ENCODE data around the gene DMTF1. TPM values are rescaled to one million over a fixed set of nuclear protein-coding genes. Genes with fewer than 3 reads are reported as not detected.
"Not testable (repeated sequence)": the region's sequence is repeated elsewhere in the genome, so short reads cannot be mapped to it uniquely, and the experiment has no call there.

Gene DMTF1
- total and polyA plus RNA-seq, 4 experiments from 2014 or later: 13.2 to 183 (median 101) TPM

DNA sequence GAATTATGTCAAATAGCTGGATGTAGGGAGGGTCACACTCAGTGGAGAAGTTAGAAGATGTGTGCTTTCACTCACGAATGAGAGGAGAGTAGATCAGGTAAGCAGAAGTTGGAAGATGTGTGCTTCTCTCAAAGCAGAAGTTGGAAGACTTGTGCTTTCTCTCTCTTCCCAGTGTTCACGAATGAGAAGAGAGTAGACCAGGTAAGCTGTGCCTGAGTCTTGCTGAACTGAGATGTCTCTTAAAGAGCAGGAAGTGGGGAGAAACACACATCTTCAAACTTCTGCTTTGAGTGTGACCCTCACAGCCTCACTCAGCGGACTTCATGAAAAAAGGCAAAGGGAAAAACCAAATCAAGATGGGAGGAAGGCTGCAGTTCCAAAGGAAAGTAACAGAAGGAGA lies 74.2 kb downstream of the DMTF1 start:
- peaks cover 0 to 3% of the 10 kb centered on the region in 2 donors for H3K27me3 Mint-ChIP-seq
- H3K4me3 Mint-ChIP-seq: no peak overlapping the region
- no peak overlapping the region for H3K4me3 ChIP-seq (ENCODE audit: low read length in 2 of 2)
- CTCF ChIA-PET (ENCODE audit: partially characterized antibody): interaction anchor here (2.1 kb wide), 1 partner anchor 10 kb away, joined by 5 read pairs; no protein-coding TSS in a partner anchor
- no peaks in the 10 kb centered on the region for H3K36me3 ChIP-seq (ENCODE audit: insufficient read depth, low read length)
- POLR2A ChIA-PET (ENCODE audit: partially characterized antibody): interaction anchor here (1.0 kb wide), 1 partner anchor 14 kb away, joined by 3 read pairs; no protein-coding TSS in a partner anchor
- H3K27me3 ChIP-seq (ENCODE audit: insufficient read depth, low read length): no peaks in the 10 kb centered on the region
- intact Hi-C loops (cut with micrococcal nuclease): no loop called here
- no peaks in the 10 kb centered on the region for H3K9me3 Mint-ChIP-seq
- peaks cover 0 to 3% of the 10 kb centered on the region in 2 donors for H3K36me3 Mint-ChIP-seq
- H3K9me3 ChIP-seq (ENCODE audit: control insufficient read depth in 1 of 2, low read length in 2 of 2): no peaks in the 10 kb centered on the region
- DNase-seq: no peak
- no peak overlapping the region for H3K27ac ChIP-seq (ENCODE audit: low read depth, low read length)
- no peaks in the 10 kb centered on the region for H3K4me1 ChIP-seq (ENCODE audit: insufficient read depth, low read length)
- no peaks in the 10 kb centered on the region for H3K4me1 Mint-ChIP-seq
- H3K27ac Mint-ChIP-seq: no peak overlapping the region

DNA sequence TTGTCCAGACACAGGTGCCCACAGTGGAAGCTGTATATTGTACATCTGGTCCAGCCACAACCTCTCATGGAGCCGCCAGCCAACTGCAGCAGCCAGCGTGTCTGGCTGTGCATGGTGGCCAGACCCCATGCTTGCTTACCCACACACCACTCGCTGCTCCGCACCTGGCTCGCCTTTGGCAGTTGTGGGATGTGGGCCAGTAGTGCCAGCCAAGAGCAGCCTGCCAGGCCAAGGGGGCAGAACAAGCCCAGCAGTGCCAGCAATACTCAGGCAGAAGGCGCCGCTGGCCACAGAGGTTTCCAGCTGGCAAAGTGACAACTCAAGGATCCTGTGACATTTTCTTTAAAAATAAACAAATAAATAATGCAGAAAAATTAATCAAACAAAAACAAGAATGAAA lies 79.0 kb downstream of the DMTF1 start:
- H3K27ac ChIP-seq (ENCODE audit: low read depth, low read length): no peak overlapping the region
- Mint-ChIP-seq H3K9me3 (no peaks in the 10 kb centered on the region), H3K4me3 (no peak overlapping the region), H3K27me3 (peaks cover 2% of the 10 kb centered on the region in 2 donors), H3K4me1 (no peaks in the 10 kb centered on the region), H3K36me3 (peaks cover 0 to 3% of the 10 kb centered on the region in 2 donors), H3K27ac (no peak overlapping the region)
- no peaks in the 10 kb centered on the region for H3K4me1 ChIP-seq (ENCODE audit: insufficient read depth, low read length)
- no peaks in the 10 kb centered on the region for H3K27me3 ChIP-seq (ENCODE audit: insufficient read depth, low read length)
- intact Hi-C loops (cut with micrococcal nuclease): no loop called here
- POLR2A ChIA-PET (ENCODE audit: partially characterized antibody): no interaction called here
- no peaks in the 10 kb centered on the region for H3K9me3 ChIP-seq (ENCODE audit: control insufficient read depth in 1 of 2, low read length in 2 of 2)
- H3K4me3 ChIP-seq (ENCODE audit: low read length in 2 of 2): no peak overlapping the region
- no peaks in the 10 kb centered on the region for H3K36me3 ChIP-seq (ENCODE audit: insufficient read depth, low read length)
- CTCF ChIA-PET (ENCODE audit: partially characterized antibody): interaction anchor here (1.1 to 1.3 kb wide), 2 partner anchors 9 to 12 kb away, joined by 3 read pairs; partner anchors contain the start of gene TMEM243
- no peak for DNase-seq

DNA sequence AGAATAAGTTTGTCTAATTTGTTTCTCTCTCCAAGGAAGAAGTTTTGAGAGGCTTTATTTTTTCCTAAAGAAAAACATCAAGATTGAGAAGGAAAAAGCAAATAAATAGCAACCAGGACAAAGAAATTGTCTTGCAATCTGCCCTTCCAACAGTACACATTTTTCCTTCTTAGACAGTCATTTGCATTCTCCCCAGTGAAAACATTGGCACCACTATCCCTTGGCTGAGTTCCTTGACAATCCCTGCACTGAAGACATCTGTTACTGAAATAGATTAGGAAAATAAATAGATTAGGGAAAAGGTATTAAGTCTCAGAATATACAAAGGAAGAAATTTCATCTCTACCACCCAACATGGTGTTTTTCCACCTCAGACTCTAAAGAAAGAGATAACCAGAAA lies 79.5 kb downstream of the DMTF1 start:
- H3K4me1 Mint-ChIP-seq: peaks cover 0 to 1% (median 0%) of the 10 kb centered on the region in 4 donors
- H3K4me1 ChIP-seq (ENCODE audit: insufficient read depth, low read length): no peaks in the 10 kb centered on the region
- H3K27me3 Mint-ChIP-seq: peaks cover 1 to 4% of the 10 kb centered on the region in 2 donors
- no peak overlapping the region for H3K27ac ChIP-seq (ENCODE audit: low read depth, low read length)
- no peaks in the 10 kb centered on the region for H3K27me3 ChIP-seq (ENCODE audit: insufficient read depth, low read length)
- H3K36me3 ChIP-seq (ENCODE audit: insufficient read depth, low read length): no peaks in the 10 kb centered on the region
- peaks cover 0 to 3% of the 10 kb centered on the region in 2 donors for H3K36me3 Mint-ChIP-seq
- CTCF ChIA-PET (ENCODE audit: partially characterized antibody): interaction anchor here (1.3 kb wide), 1 partner anchor 12 kb away, joined by 3 read pairs; the partner anchor contains the start of gene TMEM243
- no peak overlapping the region for H3K27ac Mint-ChIP-seq
- H3K4me3 Mint-ChIP-seq: no peak overlapping the region
- H3K4me3 ChIP-seq (ENCODE audit: low read length in 2 of 2): no peak overlapping the region
- POLR2A ChIA-PET (ENCODE audit: partially characterized antibody): no interaction called here
- H3K9me3 ChIP-seq (ENCODE audit: control insufficient read depth in 1 of 2, low read length in 2 of 2): no peaks in the 10 kb centered on the region
- no peaks in the 10 kb centered on the region for H3K9me3 Mint-ChIP-seq
- intact Hi-C loops (cut with micrococcal nuclease): no loop called here
- no peak for DNase-seq

DNA sequence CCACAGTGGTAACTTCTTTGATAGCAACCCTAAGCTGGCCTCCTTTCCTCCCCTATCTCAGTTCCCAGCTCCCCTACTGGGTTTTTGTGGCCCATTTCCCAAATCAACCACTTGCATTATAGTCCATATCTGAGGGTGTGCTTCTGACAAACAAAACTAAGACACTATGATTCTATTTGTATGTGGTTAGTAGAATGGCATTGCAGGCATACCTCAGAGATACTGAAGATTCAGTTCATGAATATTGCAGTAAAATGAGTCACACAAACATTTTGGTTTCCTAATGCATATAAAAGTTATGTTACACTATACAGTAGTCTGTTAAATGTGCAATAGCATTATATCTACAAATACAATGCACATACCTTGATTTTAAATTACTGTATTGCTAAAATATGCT lies 82.7 kb downstream of the DMTF1 start:
- H3K4me3 Mint-ChIP-seq: no peak overlapping the region
- Histone ChIP-seq H3K4me1 (ENCODE audit: insufficient read depth, low read length) (no peaks in the 10 kb centered on the region), H3K36me3 (ENCODE audit: insufficient read depth, low read length) (no peaks in the 10 kb centered on the region), H3K27me3 (ENCODE audit: insufficient read depth, low read length) (no peaks in the 10 kb centered on the region), H3K4me3 (ENCODE audit: low read length in 2 of 2) (no peak overlapping the region), H3K27ac (ENCODE audit: low read depth, low read length) (no peak overlapping the region), H3K9me3 (ENCODE audit: control insufficient read depth in 1 of 2, low read length in 2 of 2) (no peaks in the 10 kb centered on the region)
- intact Hi-C loops (cut with micrococcal nuclease): no loop called here
- ChIA-PET POLR2A (ENCODE audit: partially characterized antibody) (interaction anchor here (1.5 kb wide), 1 partner anchor 22 kb away, joined by 3 read pairs; no protein-coding TSS in a partner anchor), CTCF (ENCODE audit: partially characterized antibody) (interaction anchor here (0.8 to 1.5 kb wide), 3 partner anchors 45 to 288 kb away, joined by 3 to 6 read pairs (median 3); partner anchors contain the start of gene DMTF1)
- H3K9me3 Mint-ChIP-seq: no peaks in the 10 kb centered on the region
- H3K27me3 Mint-ChIP-seq: peaks cover 4 to 12% of the 10 kb centered on the region in 2 donors
- peaks cover 0 to 5% (median 1%) of the 10 kb centered on the region in 4 donors for H3K4me1 Mint-ChIP-seq
- H3K27ac Mint-ChIP-seq: no peak overlapping the region
- peaks cover 0 to under 1% of the 10 kb centered on the region in 2 donors for H3K36me3 Mint-ChIP-seq
- DNase-seq: no peak

DNA sequence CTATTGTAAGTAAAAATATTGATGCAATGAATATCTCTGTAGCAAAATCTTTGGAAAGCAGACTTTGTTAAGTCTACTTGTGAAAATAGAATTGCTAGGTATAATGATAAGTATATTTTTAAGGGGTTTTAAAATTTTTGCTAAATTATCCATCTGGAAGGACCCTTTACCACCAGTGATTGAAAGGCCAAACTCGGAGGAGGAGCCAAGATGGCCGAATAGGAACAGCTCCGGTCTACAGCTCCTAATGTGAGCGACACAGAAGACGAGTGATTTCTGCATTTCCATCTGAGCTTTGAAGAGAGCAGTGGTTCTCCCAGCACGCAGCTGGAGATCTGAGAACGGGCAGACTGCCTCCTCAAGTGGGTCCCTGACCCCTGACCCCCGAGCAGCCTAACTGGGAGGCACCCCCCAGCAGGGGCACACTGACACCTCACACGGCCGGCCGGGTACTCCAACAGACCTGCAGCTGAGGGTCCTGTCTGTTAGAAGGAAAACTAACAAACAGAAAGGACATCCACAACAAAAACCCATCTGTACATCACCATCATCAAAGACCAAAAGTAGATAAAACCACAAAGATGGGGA lies 86.3 kb downstream of the DMTF1 start:
- H3K4me3 ChIP-seq (ENCODE audit: low read length in 2 of 2); H3K4me3 Mint-ChIP-seq; POLR2A ChIA-PET (ENCODE audit: partially characterized antibody); H3K36me3 ChIP-seq (ENCODE audit: insufficient read depth, low read length); H3K27ac Mint-ChIP-seq; DNase-seq; H3K4me1 ChIP-seq (ENCODE audit: insufficient read depth, low read length); H3K9me3 ChIP-seq (ENCODE audit: control insufficient read depth in 1 of 2, low read length in 2 of 2); H3K36me3 Mint-ChIP-seq; H3K4me1 Mint-ChIP-seq; H3K27me3 ChIP-seq (ENCODE audit: insufficient read depth, low read length); H3K27ac ChIP-seq (ENCODE audit: low read depth, low read length); H3K9me3 Mint-ChIP-seq; intact Hi-C loops (cut with micrococcal nuclease): not testable (repeated sequence)
- CTCF ChIA-PET (ENCODE audit: partially characterized antibody): interaction anchor here (0.6 to 2.8 kb wide), 5 partner anchors 10 to 320 kb away, joined by 3 to 11 read pairs (median 4); no protein-coding TSS in a partner anchor
- H3K27me3 Mint-ChIP-seq: peaks cover 4 to 19% of the 10 kb centered on the region in 2 donors

DNA sequence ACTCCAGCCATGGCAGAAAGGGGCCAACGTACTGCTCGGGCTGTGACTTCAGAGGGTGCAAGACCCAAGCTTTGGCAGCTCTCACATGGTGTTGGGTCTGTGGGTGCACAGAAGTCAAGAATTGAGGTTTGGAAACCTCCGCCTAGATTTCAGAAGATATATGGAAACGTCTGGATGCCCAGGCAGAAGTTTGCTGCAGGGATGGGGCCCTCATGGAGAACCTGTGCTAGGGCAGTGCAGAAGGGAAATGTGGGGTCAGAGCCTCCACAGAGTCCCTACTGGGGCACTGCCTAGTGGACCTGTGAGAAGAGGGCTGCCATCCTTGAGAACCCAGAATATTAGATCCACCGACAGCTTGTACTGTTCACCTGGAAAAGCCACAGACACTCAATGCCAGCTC lies 93.4 kb downstream of the DMTF1 start:
- H3K36me3 Mint-ChIP-seq; H3K27ac ChIP-seq (ENCODE audit: low read depth, low read length); CTCF ChIA-PET (ENCODE audit: partially characterized antibody); H3K4me3 Mint-ChIP-seq; H3K27me3 ChIP-seq (ENCODE audit: insufficient read depth, low read length); H3K9me3 ChIP-seq (ENCODE audit: control insufficient read depth in 1 of 2, low read length in 2 of 2); H3K27ac Mint-ChIP-seq; intact Hi-C loops (cut with micrococcal nuclease); H3K4me1 Mint-ChIP-seq; POLR2A ChIA-PET (ENCODE audit: partially characterized antibody); H3K36me3 ChIP-seq (ENCODE audit: insufficient read depth, low read length); DNase-seq; H3K4me3 ChIP-seq (ENCODE audit: low read length in 2 of 2); H3K4me1 ChIP-seq (ENCODE audit: insufficient read depth, low read length): not testable (repeated sequence)
- Mint-ChIP-seq H3K9me3 (peaks cover 0 to 22% (median 13%) of the 10 kb centered on the region in 8 donors), H3K27me3 (peaks cover 8 to 16% of the 10 kb centered on the region in 2 donors)

All from CD4-positive, alpha-beta memory T cell (primary cell).